Measurements from ENCODE around the gene TFIP11. TPM values are rescaled to one million over a fixed set of nuclear protein-coding genes. Genes with fewer than 3 reads are reported as not detected.

The TFIP11 gene
- total RNA-seq, 1 experiment from 2014 or later = 42.6 TPM

DNA sequence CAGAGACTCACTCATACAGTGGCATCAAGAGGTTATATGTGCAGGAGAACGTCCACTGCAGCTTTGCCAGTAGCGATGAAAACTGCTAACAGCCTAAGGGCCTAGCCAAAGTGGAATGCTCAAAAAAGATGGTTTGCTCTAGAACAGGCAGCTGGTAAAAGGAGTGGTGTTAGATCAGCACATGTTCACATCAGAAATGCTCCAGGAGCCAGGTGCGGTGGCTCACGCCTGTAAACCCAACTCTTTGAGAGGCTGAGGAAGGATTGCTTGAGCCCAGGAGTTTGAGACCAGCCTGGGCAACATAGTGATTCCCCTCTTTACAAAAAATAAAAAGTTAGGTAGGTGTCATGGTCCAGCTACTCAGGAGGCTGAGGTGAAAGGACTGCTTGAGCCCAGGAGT lies 10.3 kb upstream of the TFIP11 start:
- no peak for DNase-seq (ENCODE audit: low read depth, low spot score)
- in situ Hi-C loops (cut with HindIII; ENCODE audit: low pct_unique_long_range_greater_than_20kb, low sequenced_read_pairs) = no loop called here

- in situ Hi-C loops (cut with HindIII; ENCODE audit: low pct_unique_long_range_greater_than_20kb, low sequenced_read_pairs) = no loop called here
Observed at GRCh38 chr22:26522012-26522411, 9.7 kb upstream of the TFIP11 start.

DNA sequence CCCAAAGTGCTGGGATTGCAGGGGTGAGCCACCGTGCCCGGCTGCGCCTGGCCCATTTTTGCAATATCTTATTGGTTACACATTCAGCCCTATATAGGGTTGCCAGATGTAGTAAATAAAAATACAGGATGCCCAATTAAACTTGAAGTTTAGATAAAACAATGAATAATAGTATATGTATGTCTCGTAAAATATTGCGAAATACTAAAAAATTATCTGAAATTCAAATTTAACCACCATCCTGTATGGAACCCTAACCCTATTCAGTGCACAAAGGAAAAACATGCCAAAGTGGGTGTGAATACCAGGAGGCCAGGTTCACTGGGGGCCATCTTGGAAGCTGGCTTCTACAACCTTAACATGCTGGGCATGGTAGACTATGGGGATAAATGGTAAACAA lies 5.2 kb upstream of the TFIP11 start:
- DNase-seq (ENCODE audit: low read depth, low spot score) = no peak
- in situ Hi-C loops (cut with HindIII; ENCODE audit: low pct_unique_long_range_greater_than_20kb, low sequenced_read_pairs) = no loop called here

More at GRCh38 chr22:26522012-26522411, 9.7 kb upstream of the TFIP11 start:
- no peak for DNase-seq (ENCODE audit: low read depth, low spot score)

DNA sequence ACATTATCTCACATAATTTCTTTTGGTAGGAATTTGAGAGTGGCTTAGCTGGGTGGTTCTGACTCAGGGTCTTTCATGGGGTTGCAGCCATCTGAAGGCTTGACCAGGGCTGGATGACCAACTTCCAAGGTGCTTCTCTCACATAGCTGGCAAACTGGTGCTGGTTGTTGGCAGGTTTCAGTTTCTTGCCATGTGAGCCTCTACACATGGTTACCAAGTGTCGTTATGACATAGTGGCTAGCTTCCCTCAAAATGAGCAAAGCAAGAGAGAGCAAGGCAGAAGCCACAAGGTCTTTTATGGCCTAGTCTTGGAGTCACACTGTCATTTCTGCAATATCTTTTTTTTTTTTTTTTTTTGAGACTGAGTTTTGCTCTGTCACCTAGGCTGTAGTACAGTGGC lies 4.2 kb upstream of the TFIP11 start:
- no peak for DNase-seq (ENCODE audit: low read depth, low spot score)
- in situ Hi-C loops (cut with HindIII; ENCODE audit: low pct_unique_long_range_greater_than_20kb, low sequenced_read_pairs) = no loop called here

DNA sequence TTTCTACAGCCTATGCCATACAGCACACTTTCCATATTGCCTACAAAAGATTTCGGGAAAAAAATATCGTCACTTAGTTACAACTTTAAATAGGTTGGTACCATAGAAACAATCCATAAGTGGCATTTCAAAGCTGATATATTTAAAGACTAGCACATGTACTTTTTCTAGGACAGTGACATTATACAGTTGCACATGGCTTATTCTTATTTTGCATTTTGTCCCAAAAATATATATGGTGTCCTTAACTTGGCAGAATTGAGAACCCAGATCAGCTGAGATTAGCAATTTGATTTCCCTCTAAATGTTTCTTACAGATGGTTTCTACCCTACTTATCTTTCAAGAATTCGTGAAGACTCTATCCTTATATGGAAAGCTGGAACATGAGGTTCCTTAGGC lies 3.7 kb upstream of the TFIP11 start:
- no peak for DNase-seq (ENCODE audit: low read depth, low spot score)
- in situ Hi-C loops (cut with HindIII; ENCODE audit: low pct_unique_long_range_greater_than_20kb, low sequenced_read_pairs) = no loop called here

DNA sequence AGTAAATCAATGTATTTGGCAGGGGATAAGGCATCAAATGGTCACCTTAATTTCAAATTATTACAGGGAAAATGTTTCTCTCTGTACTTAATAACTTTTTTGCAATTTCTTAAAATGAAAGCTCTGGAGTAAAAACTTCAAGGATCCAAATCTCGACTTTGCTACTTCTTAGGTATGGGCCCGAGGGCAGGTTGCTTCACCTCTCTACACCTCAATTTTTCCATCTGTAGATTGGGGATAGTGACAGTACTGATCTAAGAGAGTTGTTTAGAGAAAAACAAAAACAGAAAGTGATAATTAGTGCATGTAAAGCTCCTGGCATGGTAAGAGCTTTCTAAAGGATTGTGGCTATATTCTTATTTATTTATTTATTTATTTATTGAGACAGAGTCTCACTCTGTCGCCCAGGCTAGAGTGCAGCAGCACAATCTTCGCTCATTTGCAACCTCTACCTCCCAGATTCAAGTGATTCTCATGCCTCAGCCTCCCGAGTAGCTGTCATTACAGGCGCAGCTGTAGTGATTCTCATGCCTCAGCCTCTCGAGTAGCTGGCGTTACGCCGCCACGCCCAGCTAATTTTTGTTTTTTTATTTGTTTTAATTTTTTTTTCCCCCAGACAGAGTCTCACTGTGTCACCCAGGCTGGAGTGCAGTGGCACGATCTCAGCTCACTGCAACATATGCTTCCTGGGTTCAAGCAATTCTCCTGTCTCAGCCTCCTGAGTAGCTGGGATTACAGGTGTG lies 2.3 kb upstream of the TFIP11 start:
- no peak for DNase-seq (ENCODE audit: low read depth, low spot score)
- in situ Hi-C loops (cut with HindIII; ENCODE audit: low pct_unique_long_range_greater_than_20kb, low sequenced_read_pairs) = no loop called here

- DNase-seq (ENCODE audit: low read depth, low spot score) = no peak
- in situ Hi-C loops (cut with HindIII; ENCODE audit: low pct_unique_long_range_greater_than_20kb, low sequenced_read_pairs) = no loop called here
Observed at GRCh38 chr22:26513838-26514237, 1.6 kb upstream of the TFIP11 start.

DNA sequence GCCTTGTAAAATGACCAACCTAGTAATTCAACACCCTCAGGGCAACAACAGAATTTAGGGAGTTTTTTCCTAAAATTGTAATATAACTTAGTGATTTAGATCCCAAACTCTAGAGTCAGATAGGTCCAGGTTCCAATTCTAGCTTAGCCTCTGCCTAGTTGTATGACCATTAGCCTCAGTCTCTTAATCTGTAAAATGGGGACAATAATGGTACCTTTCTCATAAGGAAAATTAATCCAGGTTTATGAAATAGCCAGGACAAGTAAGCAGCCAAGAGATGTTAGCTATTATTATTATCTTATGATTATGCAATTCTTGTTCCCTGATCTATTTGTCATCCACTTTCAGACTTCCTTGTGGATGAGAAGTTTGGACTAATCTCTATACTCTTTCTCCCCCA lies 4.1 kb downstream of the TFIP11 start:
- no peak for DNase-seq (ENCODE audit: low read depth, low spot score)
- in situ Hi-C loops (cut with HindIII; ENCODE audit: low pct_unique_long_range_greater_than_20kb, low sequenced_read_pairs) = no loop called here

DNA sequence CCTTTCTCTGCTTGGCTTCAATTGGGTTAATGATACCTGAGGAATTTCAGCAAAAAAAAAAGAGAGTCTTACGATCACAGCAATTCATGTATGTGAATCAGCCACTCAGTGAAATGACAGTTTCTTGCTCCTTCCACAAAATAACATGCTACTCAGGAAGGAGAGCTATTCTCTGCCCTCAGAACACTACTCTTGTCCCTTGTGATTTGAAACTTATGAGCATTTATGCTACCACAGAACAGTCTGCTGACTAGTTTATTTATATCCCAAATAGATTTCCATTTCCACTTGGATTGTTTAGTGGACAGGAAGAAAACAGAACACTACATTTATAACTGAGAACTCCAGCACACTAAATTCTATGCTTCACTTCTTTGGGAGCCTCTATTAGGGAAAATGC lies 8.5 kb downstream of the TFIP11 start:
- in situ Hi-C loops (cut with HindIII; ENCODE audit: low pct_unique_long_range_greater_than_20kb, low sequenced_read_pairs) = no loop called here
- peak; percentile 57 for DNase-seq (ENCODE audit: low read depth, low spot score)

- DNase-seq (ENCODE audit: low read depth, low spot score) = peak; percentile 77
- in situ Hi-C loops (cut with HindIII; ENCODE audit: low pct_unique_long_range_greater_than_20kb, low sequenced_read_pairs) = no loop called here
Observed at GRCh38 chr22:26502688-26503561, 9.3 kb downstream of the TFIP11 start.

GRCh38 chr22:26501996-26502395 lies 10.3 kb downstream of the TFIP11 start:
- in situ Hi-C loops (cut with HindIII; ENCODE audit: low pct_unique_long_range_greater_than_20kb, low sequenced_read_pairs) = no loop called here

GRCh38 chr22:26499188-26499703 lies 13.0 kb downstream of the TFIP11 start:
- in situ Hi-C loops (cut with HindIII; ENCODE audit: low pct_unique_long_range_greater_than_20kb, low sequenced_read_pairs) = no loop called here
- no peak for DNase-seq (ENCODE audit: low read depth, low spot score)

More at GRCh38 chr22:26501996-26502395, 10.3 kb downstream of the TFIP11 start:
- no peak for DNase-seq (ENCODE audit: low read depth, low spot score)

DNA sequence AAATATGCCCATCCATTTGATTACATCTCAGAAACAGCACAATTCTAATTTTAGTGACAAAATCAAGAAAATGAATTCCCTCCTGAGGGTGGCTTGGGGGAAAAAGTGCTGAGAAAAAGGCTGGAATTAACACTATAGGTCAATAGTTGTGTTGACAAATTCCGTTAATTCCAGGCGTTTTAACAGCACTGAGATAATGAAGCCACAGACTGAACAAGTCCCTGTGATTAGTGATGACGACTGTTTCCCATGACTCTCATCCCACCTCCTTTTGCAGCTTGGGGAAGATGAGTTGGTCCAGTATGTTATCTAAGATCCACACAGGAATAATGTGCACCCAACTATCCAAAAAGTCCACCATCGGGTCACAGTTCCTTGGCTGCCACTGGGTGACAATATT lies 15.8 kb downstream of the TFIP11 start:
- in situ Hi-C loops (cut with HindIII; ENCODE audit: low pct_unique_long_range_greater_than_20kb, low sequenced_read_pairs) = no loop called here
- no peak for DNase-seq (ENCODE audit: low read depth, low spot score)

DNA sequence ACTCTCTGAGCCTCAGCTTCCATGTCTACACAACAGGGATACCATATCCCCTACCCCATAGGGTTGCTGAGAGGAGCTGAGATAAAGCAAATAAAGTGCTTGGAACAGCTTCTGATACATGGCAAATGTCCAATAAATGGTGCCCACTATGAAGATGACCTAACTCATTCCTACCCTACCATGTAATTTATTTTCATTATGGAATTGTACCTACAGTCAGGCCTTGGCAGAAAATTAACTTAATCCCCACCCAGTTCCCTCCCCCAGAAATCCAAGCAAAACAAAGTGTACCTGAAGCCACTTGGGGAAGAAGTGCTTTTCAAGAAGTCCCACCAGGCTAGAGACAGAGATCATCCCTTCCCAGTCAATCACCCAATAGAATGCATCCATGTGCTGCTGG lies 17.8 kb downstream of the TFIP11 start:
- in situ Hi-C loops (cut with HindIII; ENCODE audit: low pct_unique_long_range_greater_than_20kb, low sequenced_read_pairs) = no loop called here
- DNase-seq (ENCODE audit: low read depth, low spot score) = no peak

DNA sequence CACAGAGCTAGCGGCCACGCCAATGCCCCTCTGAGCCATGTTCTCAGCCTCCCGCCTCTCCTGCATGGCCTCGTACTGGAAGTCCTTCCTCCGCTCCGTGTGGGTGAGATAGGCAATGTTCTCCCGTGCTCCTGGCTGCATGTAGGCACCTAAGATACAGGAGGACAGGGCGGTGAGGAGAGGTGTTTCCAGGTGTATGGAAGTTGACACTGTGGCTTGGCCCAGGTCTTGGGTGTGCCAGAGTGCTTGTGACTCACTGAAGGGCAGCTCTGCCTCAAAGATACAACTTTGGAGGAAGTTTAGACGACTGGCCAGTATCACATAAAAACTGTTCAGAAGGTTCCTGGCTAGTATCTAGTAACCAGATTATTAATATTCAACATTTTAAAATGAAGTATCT lies 20.1 kb downstream of the TFIP11 start:
- DNase-seq (ENCODE audit: low read depth, low spot score) = no peak
- in situ Hi-C loops (cut with HindIII; ENCODE audit: low pct_unique_long_range_greater_than_20kb, low sequenced_read_pairs) = no loop called here

DNA sequence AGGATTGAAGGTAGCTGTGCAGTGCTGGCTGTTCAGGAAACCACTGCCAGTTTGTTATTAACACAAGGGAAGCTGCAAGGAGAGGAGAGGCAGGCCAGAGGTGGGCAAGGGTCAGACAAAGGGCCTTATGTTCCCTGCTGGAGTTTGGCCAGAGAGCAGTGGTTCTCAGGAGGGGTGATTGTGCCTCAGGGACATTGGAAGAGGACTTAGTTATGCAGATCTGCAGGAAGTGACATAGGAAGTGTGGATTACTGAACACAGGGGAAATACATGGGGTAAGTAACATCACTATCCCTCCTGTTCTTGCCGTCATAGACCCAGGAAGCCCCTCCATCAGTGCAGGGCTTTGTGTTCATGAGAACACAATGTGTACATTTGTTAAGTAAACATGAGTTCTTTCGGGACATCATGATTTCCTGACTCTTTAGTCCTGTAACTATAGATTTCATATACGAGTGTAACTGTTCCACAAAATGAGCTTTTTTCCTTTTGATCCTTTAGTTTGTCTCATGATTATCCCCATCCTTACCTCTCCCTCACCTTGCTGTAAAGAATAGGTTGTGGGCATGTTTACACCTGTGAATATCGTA lies 22.7 kb downstream of the TFIP11 start:
- peak; percentile 100 for DNase-seq (ENCODE audit: low read depth, low spot score)

GRCh38 chr22:26487996-26488395 lies 24.3 kb downstream of the TFIP11 start:
- in situ Hi-C loops (cut with HindIII; ENCODE audit: low pct_unique_long_range_greater_than_20kb, low sequenced_read_pairs) = no loop called here
- DNase-seq (ENCODE audit: low read depth, low spot score) = no peak

More for the DNA sequence above, 22.7 kb downstream of the TFIP11 start:
- in situ Hi-C loops (cut with HindIII; ENCODE audit: low pct_unique_long_range_greater_than_20kb, low sequenced_read_pairs) = no loop called here

DNA sequence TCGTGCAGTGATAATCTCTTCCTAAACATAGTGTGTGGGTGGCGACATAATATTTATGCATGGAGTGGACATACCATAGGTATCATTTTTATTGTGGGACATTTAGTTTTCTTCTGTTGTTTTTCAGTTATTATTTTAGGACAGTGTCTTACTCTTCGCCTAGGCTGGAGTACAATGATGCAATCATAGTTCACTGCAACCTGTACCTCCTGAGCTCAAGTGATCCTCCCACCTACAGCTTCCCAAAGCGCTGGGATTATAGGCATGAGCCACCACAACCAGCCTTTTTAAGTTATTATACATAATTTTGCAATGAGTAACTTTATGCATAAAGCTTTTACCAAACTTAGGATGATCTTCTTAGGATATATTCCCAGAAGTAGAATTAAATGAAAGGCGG lies 25.9 kb downstream of the TFIP11 start:
- DNase-seq (ENCODE audit: low read depth, low spot score) = no peak
- in situ Hi-C loops (cut with HindIII; ENCODE audit: low pct_unique_long_range_greater_than_20kb, low sequenced_read_pairs) = no loop called here

Data from SK-MEL-5 (cell line).